ENCODE results near the gene ARHGAP45.

Gene ARHGAP45

DNA sequence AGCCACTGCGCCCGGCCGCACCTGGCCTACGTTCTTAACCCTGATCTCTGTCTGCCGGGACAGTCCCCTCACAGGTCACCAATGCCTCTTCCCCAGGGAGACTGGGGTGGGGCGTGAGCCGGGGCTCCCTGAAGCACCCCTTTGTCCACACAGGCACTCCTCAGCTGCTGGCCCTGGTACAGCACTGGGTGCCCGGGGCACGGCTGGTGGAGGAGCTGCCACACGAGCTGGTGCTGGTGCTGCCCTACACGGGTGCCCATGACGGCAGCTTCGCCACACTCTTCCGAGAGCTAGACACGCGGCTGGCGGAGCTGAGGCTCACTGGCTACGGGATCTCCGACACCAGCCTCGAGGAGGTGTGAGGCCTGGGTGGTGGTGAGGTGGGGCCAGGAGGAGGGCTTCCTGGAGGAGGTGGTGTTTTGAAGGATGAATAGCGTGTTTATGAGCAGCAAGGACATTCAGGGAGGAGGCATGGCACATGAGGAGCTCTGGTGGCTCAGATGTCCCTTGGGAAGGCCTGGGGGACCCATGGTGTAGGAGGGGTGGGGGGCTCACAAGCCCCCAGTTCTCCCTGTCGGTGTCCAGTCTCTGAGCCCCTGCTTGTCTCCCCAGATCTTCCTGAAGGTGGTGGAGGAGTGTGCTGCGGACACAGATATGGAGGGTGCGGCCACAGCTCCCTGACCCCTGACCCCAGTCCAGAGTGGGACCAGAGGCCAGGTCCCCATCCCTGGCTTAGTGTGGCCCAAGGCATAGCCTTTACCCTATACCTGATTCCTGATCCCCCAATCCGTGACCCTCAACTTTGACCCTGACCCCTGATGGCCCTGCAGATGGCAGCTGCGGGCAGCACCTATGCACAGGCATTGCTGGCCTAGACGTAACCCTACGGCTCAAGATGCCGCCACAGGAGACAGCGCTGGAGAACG lies 13.5 kb upstream of the ARHGAP45 start:
- DNase-seq (ENCODE audit: low read depth in 4 of 4, low spot score in 1 of 4), result no peak

DNA sequence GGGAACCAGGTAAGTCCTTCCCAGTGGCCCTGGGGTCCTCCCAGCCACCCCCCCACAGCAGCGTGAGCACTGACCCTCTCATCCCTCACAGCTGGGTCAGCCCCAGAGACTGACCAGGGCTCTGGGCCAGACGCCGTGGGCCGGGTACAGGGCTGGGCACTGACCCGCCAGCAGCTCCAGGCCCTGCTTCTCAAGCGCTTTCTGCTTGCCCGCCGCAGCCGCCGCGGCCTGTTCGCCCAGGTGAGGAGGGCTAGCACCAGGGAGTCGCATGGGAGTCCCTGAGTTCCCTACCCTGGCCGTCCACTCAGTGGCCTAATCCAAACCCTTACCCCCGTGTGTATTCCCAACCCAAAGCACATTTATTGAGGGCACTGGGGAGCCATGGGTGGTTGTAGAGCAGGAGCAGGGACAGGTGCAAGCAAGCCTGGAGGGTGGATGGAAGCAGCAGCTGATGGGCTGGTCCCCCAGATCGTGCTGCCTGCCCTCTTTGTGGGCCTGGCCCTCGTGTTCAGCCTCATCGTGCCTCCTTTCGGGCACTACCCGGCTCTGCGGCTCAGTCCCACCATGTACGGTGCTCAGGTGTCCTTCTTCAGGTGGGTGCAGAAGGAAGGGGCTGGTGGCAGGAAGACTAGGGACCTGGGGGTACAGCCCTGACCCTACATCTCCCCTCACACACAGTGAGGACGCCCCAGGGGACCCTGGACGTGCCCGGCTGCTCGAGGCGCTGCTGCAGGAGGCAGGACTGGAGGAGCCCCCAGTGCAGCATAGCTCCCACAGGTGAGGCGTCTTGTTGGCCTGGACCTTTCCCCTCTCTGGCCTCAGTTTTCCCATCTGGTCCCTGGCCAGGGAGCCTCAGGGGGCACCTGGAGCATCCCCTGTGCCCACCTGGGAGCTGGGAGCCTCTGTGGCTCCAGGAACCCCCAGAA lies 12.6 kb upstream of the ARHGAP45 start:
- DNase-seq (ENCODE audit: low read depth in 4 of 4, low spot score in 1 of 4), result no peak

DNA sequence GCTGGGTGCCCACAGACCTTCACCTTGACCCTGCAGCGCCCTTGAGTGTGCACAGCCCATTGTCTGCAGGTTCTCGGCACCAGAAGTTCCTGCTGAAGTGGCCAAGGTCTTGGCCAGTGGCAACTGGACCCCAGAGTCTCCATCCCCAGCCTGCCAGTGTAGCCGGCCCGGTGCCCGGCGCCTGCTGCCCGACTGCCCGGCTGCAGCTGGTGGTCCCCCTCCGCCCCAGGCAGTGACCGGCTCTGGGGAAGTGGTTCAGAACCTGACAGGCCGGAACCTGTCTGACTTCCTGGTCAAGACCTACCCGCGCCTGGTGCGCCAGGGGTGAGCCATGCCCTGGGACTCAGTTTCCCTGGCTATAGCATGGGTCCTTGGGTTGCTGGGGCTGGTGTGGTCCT lies 11.9 kb upstream of the ARHGAP45 start:
- DNase-seq (ENCODE audit: low read depth in 4 of 4, low spot score in 1 of 4), result no peak

DNA sequence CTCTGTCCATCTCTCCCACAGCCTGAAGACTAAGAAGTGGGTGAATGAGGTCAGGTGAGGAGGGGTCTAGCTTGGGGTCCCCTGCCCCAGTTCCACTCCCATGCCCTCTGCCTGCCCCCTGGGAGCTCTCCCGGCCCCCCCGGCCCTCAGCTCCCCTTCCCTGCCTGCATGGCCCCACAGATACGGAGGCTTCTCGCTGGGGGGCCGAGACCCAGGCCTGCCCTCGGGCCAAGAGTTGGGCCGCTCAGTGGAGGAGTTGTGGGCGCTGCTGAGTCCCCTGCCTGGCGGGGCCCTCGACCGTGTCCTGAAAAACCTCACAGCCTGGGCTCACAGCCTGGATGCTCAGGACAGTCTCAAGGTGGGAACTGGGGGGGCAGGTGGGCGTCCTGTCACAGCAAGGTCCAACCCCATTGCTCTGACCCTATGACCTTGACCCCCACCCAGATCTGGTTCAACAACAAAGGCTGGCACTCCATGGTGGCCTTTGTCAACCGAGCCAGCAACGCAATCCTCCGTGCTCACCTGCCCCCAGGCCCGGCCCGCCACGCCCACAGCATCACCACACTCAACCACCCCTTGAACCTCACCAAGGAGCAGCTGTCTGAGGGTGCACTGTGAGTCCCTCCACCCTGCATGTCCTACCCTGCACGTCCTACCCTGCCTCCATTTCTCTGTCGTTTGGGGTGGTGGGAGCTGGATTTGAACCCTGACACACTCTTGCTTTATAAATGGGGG lies 10.9 kb upstream of the ARHGAP45 start:
- DNase-seq (ENCODE audit: low read depth in 4 of 4, low spot score in 1 of 4), result no peak

DNA sequence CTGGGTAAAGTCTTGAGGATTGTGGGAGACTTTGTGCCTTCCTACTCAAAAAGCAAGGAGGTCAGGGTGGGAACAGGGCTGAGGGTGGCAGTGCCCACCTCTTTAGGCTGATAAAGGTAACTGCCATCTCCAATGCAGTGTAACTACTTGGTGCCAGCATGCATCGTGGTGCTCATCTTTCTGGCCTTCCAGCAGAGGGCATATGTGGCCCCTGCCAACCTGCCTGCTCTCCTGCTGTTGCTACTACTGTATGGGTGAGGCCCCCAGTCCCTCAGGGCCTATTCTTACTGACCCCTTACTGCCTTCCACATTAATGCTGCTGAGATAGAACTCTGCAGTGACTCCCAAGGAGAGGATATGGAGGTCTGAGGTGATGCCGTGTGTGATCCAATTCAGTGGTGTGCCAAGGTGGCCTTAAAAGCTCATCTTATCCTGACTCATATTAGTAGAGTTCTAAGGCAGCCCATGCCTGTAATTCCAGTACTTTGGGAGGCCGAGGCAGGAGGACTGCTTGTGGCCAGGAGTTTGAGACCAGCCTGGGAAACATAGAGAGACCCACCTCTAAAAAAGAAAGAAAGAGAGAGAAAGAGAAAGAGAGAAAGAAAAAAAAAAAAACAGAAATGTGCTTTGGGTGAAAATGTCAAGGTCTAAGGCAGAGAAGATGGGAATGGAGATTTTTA lies 9.7 kb upstream of the ARHGAP45 start:
- DNase-seq (ENCODE audit: low read depth in 4 of 4, low spot score in 1 of 4), result no peak

DNA sequence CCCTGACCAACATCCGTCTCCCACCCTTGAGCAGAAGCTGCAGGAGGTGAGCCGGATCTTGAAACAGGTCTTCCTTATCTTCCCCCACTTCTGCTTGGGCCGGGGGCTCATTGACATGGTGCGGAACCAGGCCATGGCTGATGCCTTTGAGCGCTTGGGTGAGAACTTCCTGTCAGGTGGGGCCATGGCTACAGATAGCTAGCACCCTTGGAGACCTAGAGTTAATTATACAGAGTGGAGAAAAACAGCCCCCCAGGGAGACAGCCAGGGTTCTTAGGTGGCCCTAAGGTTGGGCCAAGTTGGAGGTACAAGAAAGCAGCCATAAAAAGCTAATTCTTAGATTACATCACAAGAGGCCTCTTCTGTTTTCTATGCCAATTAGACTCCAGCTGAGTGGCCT lies 8.9 kb upstream of the ARHGAP45 start:
- no peak for DNase-seq (ENCODE audit: low read depth in 4 of 4, low spot score in 1 of 4)

DNA sequence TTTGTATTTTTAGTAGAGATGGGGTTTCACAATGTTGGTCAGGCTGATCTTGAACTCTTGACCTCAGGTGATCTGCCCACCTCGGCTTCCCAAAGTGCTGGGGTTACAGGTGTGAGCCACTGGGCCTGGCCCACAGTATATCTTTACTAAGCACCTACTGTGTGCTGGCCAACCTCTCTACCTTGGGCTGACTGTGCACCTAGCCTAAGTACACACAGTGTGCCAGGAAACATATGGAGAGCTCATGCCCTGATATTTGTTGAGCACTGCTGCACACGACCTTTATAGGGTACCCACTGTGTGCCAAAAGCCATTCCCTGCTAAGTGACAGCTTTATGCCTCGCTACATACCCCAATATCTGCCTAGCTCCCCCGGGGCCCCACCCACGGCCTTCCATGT lies 6.3 kb upstream of the ARHGAP45 start:
- DNase-seq (ENCODE audit: low read depth in 4 of 4, low spot score in 1 of 4), result no peak

DNA sequence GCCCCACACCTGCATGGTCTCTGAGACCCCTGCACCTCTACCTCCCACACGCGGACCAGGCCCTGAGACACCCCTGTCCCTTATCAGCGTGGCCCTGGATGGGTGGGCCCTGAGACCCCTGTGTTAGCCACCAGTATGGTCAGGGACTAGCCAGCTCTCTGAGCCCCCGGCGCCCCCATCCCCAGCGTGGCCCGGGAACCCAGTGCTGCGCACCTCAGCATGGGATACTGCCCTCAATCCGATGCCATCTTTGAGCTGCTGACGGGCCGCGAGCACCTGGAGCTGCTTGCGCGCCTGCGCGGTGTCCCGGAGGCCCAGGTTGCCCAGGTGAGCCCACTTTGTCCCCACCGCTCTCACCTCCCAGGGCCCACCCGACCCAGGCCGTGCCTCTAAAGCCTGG lies 5.0 kb upstream of the ARHGAP45 start:
- DNase-seq (ENCODE audit: low read depth in 4 of 4, low spot score in 1 of 4), result no peak

DNA sequence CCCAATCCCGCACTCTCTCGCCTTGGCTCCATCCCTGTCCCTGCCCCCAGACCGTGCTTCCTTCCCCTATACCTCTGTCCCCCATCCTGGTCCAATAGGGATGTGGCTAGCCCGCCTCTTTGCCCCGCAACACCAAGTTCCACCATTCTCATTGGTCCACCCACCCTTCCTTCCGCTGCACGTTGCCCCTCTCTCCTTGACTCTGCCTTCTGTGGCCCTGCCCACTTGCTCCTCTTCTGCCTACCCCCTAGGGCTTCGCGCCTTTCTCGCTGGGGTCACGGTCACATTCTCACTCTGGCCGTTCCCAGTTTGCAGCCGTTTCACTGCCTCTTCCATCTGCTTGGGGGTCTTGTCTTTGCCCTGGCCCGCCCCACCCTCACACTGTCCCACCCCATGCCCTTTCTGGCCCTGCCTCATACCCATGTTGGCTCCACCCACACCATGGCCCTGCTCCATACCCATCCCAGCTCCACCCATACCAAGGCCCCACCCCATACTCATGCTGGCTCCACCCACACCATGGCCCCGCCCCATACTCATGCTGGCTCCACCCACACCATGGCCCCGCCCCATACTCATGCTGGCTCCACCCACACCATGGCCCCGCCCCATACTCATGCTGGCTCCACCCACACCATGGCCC lies 4.5 kb upstream of the ARHGAP45 start:
- no peak for DNase-seq (ENCODE audit: low read depth in 4 of 4, low spot score in 1 of 4)

DNA sequence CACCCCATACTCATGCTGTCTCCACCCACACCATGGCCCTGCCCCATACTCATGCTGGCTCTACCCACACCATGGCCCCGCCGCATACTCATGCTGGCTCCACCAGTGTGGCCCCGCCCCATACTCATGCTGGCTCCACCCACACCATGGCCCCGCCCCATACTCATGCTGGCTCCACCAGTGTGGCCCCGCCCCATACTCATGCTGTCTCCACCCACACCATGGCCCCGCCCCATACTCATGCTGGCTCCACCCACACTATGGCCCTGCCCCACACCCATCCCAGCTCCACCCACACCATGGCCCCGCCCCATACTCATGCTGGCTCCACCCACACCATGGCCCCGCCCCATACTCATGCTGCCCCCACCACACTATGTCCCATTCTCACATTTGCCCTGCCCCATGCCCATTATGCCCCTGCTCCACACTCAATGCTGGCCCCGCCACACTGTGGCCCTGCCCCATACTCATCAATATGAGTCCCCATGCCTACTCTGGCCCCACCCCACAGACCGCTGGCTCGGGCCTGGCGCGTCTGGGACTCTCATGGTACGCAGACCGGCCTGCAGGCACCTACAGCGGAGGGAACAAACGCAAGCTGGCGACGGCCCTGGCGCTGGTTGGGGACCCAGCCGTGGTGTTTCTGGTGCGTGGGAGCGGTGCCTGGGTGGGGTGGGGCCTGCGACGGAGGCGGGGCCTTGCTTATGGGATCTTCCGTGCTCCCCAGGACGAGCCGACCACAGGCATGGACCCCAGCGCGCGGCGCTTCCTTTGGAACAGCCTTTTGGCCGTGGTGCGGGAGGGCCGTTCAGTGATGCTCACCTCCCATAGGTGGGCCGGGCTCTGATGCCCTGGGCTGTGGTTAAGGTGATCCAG lies 3.7 kb upstream of the ARHGAP45 start:
- DNase-seq (ENCODE audit: low read depth in 4 of 4, low spot score in 1 of 4), result no peak

DNA sequence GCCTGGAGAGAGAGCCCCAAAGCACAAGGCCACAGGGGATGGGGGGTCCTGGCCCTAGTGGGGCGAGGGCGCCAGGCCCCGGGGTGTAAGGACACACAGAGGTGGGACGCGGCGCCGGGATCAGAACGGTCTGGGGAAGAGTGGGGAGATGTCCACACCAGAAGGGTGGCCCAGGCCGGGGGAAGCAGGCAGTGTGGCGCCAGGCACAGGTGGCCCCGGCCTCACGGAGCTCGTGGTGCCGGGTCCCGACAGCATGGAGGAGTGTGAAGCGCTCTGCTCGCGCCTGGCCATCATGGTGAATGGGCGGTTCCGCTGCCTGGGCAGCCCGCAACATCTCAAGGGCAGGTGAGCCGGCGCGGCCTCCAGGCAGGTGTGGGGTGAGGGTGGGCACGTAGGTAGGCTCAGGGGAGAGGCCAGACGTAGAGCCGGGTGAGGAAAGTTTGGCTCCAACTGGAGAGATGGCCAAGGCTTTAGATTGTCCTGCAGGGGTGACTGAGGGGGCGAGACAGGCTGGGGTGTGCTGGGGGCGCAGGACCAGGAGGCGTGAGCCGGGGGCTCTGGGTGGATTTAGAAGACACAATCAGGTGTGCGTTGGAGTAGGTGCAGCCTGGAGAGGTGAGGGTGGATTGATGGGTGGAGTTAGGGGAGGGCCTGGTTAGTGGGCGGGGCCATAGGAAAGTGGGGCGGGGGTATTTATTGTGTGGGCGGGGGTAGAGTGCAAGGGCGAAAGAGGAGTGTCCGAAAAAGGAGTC lies 2.9 kb upstream of the ARHGAP45 start:
- DNase-seq (ENCODE audit: low read depth in 4 of 4, low spot score in 1 of 4), result no peak

DNA sequence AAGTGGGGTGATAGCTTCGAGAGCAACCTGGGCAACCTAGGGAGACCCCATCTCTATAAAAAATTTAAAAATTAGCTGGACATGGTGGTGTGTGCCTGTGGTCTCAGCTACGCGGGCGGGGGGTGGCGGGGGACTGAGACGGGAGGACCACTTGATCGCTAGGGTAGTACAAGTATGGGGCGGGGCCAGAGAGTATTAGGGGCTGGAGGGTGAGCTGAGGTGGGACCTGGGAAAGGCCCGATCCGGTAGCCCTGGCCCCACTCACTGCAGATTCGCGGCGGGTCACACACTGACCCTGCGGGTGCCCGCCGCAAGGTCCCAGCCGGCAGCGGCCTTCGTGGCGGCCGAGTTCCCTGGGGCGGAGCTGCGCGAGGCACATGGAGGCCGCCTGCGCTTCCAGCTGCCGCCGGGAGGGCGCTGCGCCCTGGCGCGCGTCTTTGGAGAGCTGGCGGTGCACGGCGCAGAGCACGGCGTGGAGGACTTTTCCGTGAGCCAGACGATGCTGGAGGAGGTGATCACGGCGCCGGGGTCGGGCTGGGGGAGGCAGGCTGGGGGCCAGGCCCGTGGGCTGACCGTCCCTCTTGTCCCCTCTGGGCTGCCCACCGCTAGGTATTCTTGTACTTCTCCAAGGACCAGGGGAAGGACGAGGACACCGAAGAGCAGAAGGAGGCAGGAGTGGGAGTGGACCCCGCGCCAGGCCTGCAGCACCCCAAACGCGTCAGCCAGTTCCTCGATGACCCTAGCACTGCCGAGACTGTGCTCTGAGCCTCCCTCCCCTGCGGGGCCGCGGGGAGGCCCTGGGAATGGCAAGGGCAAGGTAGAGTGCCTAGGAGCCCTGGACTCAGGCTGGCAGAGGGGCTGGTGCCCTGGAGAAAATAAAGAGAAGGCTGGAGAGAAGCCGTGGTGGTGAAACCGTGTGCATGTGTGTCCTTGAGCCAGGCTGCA lies 2.0 kb upstream of the ARHGAP45 start:
- DNase-seq (ENCODE audit: low read depth in 4 of 4, low spot score in 1 of 4), result peak in 1 of 4 experiments; percentile 60

DNA sequence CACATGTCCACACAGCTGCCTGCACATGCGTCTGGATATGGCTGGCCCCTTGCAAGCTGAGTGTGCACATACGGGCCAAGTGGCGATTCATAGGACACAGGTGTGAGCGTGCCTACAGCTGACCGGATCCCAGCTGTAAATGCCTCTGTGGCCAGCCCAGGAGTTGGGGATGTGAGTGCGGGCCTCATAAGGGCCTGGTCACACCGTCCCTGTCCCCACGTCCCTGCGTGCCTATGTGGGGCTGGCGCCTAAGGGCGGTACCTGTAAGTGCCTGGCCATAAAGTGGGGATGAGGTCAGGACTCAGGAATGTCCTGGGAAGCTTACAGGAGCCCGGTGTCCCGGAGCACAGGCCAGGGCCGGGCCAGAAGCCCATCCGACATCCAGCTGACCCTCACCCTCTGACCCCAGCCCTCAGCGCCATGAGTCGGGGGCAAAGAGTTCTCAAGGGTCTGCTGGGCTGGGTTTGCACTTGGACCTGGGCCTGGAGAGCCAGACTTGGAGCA lies 1.3 kb upstream of the ARHGAP45 start:
- DNase-seq (ENCODE audit: low read depth in 4 of 4, low spot score in 1 of 4), result no peak

DNA sequence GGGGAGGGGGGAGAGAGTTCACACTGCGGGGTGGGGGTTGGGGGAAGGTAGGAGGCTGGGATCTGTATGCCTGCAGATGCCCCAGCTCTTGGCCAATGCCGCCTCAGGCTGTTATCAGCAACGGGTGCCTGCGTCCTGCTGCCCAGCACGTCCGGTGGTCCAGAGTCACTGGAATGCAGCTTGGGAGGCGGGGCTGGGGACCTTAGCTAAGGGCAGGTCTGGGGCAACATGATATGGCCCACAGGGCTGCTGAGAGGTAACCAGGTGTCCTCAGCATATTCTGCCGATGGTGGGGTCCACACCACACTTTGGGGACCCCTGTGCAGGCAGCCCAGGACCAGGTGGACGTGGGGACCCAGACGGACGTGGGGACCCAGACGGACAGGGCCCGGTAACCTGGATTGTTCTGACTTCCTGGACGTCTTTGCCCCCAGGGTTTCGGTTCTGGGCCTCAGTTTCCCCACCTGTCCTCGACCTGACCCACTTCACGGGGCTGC lies 668 bp upstream of the ARHGAP45 start:
- no peak for DNase-seq (ENCODE audit: low read depth in 4 of 4, low spot score in 1 of 4)

DNA sequence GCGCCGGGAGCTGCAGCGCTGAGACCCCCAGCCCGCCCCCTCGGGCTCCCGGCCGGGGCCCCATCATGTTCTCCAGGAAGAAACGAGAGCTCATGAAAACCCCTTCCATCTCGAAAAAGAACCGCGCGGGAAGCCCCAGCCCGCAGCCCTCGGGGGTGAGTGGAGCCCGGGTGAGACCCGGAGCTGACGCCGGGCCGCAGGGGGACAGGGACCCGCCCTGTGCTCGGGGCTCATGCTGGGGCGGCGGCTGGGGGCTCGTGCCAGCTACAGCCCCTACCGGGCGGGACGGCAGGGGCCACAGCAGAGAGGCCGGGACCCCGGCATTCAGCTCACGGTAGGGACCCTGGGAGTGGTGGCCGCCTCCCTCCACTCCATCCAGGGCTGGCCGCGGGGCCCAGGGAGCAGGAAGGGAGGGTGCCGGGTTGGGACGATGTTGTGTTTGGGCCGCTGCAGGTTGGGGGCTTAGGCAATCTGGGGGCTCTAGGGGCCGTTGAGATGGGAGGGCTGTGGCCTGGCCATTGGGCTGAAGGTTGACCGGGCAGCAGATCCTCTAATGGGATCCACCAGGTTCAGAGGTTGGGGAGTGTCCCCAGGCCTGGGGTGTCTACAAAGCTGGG lies 482 bp downstream of the ARHGAP45 start:
- DNase-seq (ENCODE audit: low read depth in 4 of 4, low spot score in 1 of 4), result no peak
